Transverse colon (tissue), 3 donors: ENCODE data around the gene CCDC167.

Experiments
- CTCF ChIP-seq, 5 experiments: fragments of 200-600 bp in 3 of 5; fragments of 450-650 bp in 2 of 5; sonication (generic) in 3 of 5; IDR thresholded peaks; 1 replicate in 2 of 5; 2 replicates in 3 of 5; pipeline ENCODE4 v1.5.1; 2016 to 2017; ENCODE audit warnings: antibody characterized with exemption in 5 of 5, inconsistent platforms in 3 of 5, mild to moderate bottlenecking in 2 of 5, moderate library complexity in 1 of 5
- EP300 ChIP-seq: sonication (generic); formaldehyde crosslinking; IDR thresholded peaks from one replicate; pipeline ENCODE4 v1.6.1; 2017; ENCODE audit warnings: antibody characterized with exemption, low read depth
- POLR2A ChIP-seq: fragments of 450-650 bp; IDR thresholded peaks from one replicate; pipeline ENCODE4 v1.6.1; 2016; ENCODE audit warnings: antibody characterized with exemption, mild to moderate bottlenecking, moderate library complexity

GRCh38 chr6:37530297-37530696, 30.6 kb upstream of the CCDC167 start:
- TF ChIP-seq POLR2A: no peak
- TF ChIP-seq EP300: no peak
- no peak for TF ChIP-seq CTCF (IDR thresholded peaks at IDR 0.05)
